ENCODE data around the gene CNTNAP2.

GRCh38 chr7:148042935-148043631 is 1926.5 kb downstream of the CNTNAP2 start:
- TF ChIP-seq POLR2A (IDR thresholded peaks at IDR 0.05): no peak
- no peak for TF ChIP-seq CTCF (IDR thresholded peaks at IDR 0.05)
